HG02943 (cell line): Measurements from ENCODE around the gene ABCA3.

Experiments
- ATAC-seq: cut with Tn5 transposase; IDR thresholded peaks from one replicate; pipeline ENCODE4 v1.9.1; 2021; ENCODE audit warnings: mild to moderate bottlenecking, low read depth, moderate library complexity; ENCODE audit not compliant: unreplicated experiment

ABCA3 gene

DNA sequence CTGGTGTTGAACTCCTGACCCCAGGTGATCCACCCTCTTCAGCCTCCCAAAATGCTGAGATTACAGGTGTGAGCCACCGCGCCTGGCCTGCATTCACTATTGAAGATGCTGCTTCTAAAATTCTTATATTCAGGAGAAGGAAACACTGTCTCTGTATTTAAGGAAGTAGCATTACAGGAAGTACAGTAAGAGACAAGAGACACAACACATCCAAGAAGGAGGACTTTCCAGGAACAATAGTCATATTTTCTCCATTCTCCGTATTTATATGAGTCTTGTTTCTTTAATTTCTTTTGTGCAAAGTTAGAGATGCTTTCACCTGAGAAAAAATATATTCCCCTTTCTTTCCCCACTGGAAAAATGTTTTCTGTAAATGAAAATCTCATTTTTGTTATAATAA lies 18.3 kb upstream of the ABCA3 start:
- no peak for ATAC-seq

DNA sequence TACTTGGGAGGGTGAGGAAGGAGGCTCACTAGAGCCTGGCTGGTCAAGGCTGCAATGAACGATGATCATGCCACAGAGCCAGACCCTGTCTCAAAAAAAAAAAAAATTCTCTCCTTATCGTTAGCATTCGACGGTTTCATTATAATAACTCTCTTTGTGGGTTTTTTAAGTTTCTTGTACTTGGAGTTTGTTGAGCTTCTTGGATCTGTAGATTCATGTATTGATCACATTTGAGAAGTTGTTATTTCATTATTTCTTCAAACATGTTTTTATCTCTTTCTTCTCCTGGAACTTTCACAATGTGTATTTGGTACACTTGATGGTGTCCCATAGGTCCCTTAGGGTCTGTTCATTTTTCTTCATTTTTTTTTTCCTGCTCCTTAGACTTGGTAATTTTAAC lies 16.8 kb upstream of the ABCA3 start:
- ATAC-seq = no peak

DNA sequence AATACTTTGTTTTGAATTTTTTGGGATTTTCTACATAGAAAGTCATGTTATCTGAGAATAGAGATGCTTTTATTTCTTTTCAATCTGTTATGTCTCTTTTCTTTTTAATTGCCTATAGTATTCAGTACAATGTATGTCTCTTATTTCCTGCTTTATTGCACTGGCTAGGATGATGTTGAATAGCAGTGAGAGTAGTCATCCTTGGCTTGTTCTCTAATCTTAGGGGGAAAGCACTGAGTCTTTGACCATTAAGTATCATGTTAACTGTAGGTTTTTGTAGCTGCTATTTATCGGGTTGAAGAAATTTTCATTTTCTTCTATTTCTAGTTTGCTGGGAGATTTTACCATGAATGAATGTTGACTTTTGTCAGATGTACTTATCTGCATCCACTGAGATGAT lies 10.0 kb upstream of the ABCA3 start:
- ATAC-seq = no peak

DNA sequence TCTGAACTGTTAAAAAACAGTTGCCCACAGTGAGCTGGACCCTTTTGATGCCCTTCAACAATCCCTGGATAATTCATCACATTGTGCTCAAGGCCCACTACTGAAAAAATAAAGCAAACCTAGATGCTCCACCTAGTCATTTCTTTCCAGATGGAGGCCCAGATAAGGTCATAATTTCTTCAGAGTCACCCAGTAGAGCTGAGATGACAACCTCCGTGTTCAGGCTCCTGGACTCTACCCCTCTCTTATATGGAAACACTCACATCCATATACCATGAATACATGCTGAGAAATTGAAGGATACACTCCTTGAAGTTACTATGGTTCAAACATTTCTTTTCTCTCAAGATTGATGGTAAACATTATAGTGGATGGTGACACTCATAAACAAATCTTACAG lies 2.7 kb upstream of the ABCA3 start:
- ATAC-seq = no peak

DNA sequence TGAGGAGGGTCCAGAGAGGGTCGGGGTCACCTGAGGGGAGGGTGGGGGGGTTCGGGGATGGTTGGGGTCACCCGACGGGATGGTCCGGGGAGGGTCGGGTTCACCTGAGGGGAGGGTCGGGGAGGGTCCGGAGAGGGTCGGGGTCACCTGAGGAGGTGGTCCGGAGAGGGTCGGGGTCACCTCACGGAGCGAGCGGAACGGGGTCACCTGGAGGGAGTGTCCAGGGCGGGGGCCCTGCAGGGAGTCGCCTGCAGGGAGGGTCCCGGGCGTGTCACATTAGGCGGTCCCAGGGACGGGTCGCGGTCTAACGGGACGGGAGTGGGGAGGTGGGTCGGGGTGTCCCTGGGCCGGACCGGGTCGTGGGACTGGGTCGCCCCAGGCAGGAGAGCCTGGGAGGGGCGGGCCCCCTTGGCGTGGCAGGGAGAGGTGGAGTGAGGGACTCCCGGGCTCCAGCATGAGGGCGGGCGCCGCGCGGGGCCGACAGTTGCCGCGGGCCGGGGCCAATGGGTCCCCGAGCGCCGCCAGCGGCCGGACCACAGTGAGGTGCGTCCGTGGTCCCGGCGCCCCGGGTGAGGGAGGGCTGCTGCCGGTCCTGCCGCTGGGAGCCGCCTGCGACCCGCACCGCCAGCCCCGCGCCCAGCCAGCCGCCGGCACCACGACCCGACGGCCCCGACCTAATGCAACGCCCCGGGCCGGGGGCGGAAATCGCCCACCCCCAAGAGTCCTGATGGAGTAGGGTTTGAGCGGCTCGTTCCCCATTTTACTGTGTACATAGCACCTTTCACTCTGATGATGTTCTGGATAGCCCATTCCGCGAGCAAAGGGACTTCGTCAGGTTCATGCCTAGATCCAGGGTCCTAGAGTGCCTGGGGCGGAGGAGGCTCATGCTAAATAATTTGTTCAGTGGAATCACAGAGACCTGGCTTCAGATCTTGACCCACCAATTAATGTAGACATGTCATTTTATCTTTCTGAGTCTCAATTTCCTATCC lies 1.2 kb upstream of the ABCA3 start:
- ATAC-seq = no peak

DNA sequence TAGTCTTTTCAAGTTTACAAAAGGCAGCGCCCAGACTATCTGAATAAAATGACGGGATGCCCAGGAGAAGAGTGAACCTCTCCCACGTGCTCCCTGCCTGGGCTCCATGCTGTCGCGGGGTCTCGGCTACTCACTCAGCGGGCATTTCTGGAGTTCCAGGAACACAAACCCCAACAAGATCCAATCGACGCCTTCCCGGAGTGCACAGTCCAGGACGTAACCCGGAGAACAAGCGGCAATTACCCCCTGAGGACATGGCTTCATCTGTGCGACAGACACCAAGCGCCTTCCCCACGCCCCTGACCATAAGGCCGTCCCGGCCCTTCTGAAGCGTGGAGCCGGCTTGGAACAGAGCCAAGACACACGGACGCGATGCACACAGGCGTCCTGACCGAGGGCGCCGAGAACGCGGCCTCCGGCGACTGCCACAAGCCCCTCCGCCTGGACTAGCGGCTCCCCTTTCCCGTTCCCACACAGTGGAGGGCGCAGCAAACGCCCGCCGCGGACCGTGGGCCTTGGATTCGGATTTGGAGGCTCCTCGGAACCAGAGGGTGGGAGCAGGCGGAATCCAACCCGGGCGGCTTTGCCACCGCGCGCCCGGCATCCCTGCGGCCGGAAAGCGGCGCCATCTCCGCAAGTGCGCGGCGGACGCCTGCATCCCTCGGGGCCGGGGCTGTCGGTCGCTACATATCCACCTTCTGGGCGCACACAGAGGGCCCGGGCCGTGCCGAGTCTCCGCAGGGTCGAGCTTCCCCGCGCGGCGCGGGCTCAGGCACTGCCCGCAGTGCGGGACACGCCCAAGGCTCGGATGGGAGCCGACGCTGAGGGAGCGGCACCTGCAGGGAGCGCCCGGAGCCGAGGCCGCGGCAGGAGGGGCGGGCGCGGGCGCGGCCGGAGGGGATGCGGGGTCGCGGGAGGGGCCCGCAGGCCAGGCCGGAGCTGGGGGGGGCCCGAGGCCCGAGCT lies 725 bp downstream of the ABCA3 start:
- no peak for ATAC-seq

- no peak for ATAC-seq
These were observed 2.9 kb downstream of the ABCA3 start for GRCh38 chr16:2337431-2338296.

DNA sequence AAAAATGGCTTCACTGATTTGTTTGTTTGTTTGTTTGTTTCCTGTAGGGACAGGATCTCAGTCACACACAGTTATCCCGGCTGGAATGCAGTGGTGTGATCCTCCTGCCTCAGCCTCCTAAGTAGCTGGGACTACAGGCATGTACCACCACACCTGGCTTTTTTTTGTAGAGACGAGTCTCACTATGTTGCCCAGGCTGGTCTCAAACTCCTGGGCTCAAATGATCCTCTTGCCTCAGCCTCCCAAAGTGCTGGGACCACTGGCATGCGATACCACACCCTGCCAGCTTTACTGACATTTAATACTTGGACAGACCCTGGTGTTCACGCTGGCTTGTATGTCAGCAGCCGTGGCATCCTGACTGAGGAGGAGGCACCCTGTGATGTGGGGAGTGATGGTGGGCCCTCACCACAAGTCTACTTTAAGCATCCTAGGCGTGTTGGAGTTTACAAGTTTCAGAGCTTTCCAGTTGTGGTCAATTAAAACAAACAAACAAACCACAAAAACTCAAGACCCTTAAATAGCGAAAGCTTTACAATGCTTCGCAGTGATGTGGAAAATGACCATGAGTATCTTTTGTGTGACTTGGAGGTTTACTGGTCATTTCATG lies 5.1 kb downstream of the ABCA3 start:
- no peak for ATAC-seq

- no peak for ATAC-seq
These were observed 6.7 kb downstream of the ABCA3 start for GRCh38 chr16:2333772-2334379.

DNA sequence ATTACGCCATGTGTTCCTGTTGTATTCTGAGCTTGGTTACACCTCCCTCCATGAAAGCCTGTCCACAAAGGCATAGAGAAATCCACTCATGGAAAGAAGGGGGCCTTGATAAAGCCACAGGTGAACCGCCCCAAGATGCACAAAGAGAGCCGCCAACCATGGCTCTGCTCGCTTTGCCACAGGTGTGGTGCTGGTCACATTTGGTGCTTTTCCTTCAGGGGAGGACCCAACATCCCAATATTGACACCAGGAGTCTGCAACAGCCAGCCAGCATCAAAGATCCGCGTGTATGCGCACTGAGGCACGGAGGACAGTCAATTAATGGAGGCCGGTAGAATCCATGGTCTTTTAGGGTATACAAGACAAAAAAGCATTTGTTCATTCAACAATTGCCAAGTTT lies 7.3 kb downstream of the ABCA3 start:
- no peak for ATAC-seq

GRCh38 chr16:2331931-2332267 lies 8.6 kb downstream of the ABCA3 start:
- no peak for ATAC-seq

- no peak for ATAC-seq
These were observed 9.2 kb downstream of the ABCA3 start for GRCh38 chr16:2331199-2331930.

DNA sequence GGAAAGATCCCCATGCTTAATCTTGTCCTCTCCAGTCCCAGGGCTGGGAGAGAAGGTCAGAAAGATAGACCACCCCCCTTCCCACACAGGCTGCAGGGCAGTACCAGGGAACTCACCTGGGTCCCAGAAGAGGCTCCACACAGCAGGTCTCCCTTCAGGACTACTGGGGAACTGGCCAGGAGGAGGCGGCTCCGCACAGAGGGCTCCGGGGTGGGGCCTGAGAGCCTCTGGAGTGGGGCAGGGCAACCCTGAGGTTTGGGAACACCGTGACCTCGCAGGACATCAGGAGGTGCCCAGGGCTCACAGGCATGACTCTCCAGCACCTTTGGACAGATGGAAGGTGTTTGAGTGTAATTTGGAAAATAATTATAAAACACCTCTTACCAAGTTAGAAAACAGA lies 11.0 kb downstream of the ABCA3 start:
- no peak for ATAC-seq

- no peak for ATAC-seq
These were observed 12.1 kb downstream of the ABCA3 start for GRCh38 chr16:2328428-2328827.

DNA sequence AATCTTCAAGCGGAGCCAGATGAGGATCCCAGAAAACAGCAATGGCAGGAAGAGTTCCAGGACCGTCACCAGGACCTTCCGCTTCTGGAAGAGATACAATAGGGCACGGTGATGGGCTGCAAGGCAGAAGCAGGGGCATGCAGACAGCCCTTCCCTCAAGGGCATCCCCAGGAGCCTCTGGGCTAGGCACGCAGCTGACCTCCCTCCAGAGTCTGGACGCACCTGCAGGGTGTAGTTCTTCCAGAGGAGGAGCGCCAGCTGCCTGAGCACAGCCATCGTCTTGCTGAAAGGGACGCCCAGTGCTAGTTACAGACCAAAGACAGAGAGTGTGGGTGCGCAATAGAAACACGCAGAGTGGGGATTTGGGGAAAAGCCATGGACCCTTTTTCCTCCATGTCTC lies 14.3 kb downstream of the ABCA3 start:
- no peak for ATAC-seq

DNA sequence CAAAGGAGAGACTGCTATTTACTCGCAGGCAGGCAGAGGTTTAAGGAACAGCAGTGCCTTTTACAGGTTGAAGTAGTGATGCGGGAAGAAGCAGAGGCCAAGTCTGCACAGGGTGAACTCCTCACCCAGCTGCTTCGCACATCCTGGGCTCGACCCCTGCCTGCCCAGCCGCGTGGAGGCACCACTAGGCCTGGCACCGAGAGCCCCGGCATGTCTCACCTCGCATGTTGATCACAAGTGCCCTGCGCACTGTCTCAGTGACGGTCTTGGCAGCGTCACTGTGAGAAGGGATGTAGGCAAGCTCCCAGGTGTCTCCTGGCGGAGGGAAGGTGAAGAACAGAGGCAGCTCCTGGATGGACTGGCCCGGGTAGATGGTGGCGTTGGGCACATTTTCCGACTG lies 14.7 kb downstream of the ABCA3 start:
- no peak for ATAC-seq

DNA sequence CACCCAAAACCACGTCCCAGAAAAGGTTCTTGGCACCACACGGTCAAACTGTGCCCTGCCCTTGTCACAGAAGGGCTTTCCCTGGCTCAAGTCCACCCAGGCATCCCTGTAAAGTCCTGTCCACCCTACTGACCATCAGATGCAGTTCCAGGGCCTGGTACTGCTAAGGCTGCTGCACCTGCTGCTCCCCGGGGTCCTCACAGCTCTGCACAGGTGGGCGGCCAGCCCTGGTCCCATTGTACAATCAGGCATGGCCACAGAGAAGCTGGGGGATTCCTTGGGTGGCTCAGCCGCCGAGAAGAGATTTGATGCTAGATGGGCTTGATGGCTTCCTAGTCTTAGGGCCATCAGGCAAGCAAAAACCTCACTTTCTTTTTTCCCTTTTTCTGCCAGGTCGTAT lies 15.3 kb downstream of the ABCA3 start:
- no peak for ATAC-seq

DNA sequence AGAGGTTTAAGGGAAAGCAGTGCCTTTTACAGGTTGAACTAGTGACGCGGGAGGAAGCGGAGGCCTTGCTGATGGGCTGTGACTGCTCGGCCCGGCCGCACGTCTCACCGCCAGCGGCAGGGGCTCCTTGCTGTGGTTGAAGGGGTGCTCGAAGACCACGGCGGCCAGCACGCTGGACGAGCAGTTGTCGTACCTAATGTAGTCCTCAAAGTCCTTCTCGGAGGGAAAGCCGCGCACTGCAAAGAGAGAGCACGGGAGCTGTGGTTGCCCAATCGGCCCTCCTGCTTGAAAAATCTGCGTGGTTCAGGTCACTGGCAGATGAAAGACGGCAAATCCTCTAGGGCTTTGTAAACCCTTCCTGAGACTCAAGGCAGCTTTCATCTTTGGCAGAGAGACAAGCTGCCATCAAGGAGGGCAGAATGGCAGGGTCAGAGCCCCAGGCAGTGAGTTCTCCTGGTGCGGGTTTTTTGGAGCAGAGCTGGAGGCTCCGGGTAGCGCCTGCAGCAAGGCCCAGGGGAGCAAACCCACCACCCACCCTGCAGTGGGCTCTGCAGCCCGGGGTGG lies 16.1 kb downstream of the ABCA3 start:
- ATAC-seq = no peak

DNA sequence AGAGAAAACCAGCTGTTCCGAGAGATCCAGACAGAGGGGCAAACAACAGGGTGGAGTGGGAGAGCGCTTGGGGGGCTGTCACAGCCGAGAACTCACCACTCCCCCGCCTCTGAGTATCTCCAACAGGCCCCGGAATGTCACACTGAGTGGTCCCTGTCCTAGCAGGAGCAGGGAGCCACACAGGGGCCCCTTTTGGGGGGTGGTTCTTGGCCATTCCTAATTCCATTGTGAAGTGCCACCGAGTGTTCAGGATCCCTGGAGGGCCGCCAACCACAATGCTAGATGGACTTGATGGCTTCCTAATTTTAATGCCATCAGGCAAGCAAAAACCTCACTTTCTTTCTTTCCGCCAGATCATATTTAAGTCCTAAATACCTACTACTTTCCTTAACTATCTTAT lies 16.8 kb downstream of the ABCA3 start:
- ATAC-seq = no peak
